SU-DHL-6 (cell line): Measurements from ENCODE around the gene GALNT10.

Experiments used
- EZH2phosphoT487 ChIP-seq: fragments of 200-600 bp; sonication (generic), shearing (Covaris generic); conservative IDR thresholded peaks from 2 replicates; pipeline ENCODE4 v1.6.1; 2018; ENCODE audit warnings: mild to moderate bottlenecking, antibody characterized with exemption, low read length, moderate library complexity, mixed read lengths
- TF ChIP-seq, protein P1 (sequence below): fragments of 200-600 bp; sonication (generic); IDR thresholded peaks from one replicate; pipeline ENCODE4 v1.5.1; 2017; ENCODE audit warnings: antibody characterized with exemption, mild to moderate bottlenecking, low read length, moderate library complexity; ENCODE audit not compliant: insufficient read depth, poor library complexity, severe bottlenecking

DNA sequence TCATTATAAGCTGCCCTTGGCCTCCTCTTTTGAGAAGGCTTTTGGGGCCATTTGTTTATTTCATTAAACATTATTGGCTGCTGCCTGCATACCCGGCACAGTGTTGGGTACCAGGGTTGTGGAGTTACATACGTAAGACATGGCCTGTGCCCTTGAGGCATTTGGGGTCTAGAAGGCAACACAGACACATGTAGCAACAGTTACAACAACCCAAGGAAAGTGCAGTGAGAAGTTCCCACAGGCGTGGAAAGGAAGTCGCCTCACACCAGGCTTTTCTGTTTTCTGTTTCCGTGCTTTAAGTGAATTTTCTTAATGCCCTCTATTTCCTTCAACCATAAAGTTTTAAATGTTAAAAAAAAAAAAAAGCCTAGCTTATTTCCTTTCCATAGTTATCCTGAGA, 47.4 kb downstream of the GALNT10 start:
- TF ChIP-seq, protein P1, sequence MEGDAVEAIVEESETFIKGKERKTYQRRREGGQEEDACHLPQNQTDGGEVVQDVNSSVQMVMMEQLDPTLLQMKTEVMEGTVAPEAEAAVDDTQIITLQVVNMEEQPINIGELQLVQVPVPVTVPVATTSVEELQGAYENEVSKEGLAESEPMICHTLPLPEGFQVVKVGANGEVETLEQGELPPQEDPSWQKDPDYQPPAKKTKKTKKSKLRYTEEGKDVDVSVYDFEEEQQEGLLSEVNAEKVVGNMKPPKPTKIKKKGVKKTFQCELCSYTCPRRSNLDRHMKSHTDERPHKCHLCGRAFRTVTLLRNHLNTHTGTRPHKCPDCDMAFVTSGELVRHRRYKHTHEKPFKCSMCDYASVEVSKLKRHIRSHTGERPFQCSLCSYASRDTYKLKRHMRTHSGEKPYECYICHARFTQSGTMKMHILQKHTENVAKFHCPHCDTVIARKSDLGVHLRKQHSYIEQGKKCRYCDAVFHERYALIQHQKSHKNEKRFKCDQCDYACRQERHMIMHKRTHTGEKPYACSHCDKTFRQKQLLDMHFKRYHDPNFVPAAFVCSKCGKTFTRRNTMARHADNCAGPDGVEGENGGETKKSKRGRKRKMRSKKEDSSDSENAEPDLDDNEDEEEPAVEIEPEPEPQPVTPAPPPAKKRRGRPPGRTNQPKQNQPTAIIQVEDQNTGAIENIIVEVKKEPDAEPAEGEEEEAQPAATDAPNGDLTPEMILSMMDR: no peak
- TF ChIP-seq EZH2phosphoT487: no peak
